PC-3 (cell line): ENCODE results near the gene MYO1C. TPM values are rescaled to one million over a fixed set of nuclear protein-coding genes. Genes with fewer than 3 reads are reported as not detected.

Experiments
- ATAC-seq: fragments of 200-7000 bp; cut with Tn5 transposase; 2 replicates; pipeline ENCODE4 v1.9.1; 2020; ENCODE audit warnings: mild to moderate bottlenecking, moderate library complexity
- BruUV-seq: library from RNA; stranded (reverse); fragments of 400-500 nt; replicated peaks from 2 replicates; lab custom pipeline; 2021; lab: Mats Ljungman, UMichigan
- CTCF ChIA-PET: fragments of 300-600 bp; sonication (Branson Sonifier 250); formaldehyde crosslinking; loops from one replicate; lab custom pipeline; 2022; ENCODE audit warnings: antibody characterized with exemption; lab: Charles Lee
- POLR2A ChIA-PET: fragments of 300-600 bp; sonication (Branson Sonifier 250); formaldehyde crosslinking; loops from one replicate; lab custom pipeline; 2022; ENCODE audit warnings: antibody characterized with exemption; ENCODE audit not compliant: unreplicated experiment; lab: Charles Lee
- DNase-seq: peaks from one replicate; pipeline ENCODE4 v3.0.0-alpha.2; 2015
- H2AFZ ChIP-seq: fragments of 300-600 bp; sonication (generic); 2 replicates; pipeline ENCODE4 v1.6.0; 2016; ENCODE audit warnings: antibody characterized with exemption, low read length
- H3F3A ChIP-seq: fragments of 300-600 bp; sonication (generic); one replicate; pipeline ENCODE4 v1.6.0; 2017; ENCODE audit warnings: antibody characterized with exemption, low read length, control low read depth, mild to moderate bottlenecking; ENCODE audit not compliant: unreplicated experiment
- H3K27ac ChIP-seq: fragments of 300-600 bp; sonication (generic); 2 replicates; pipeline ENCODE4 v1.5.1; 2016; ENCODE audit warnings: mild to moderate bottlenecking, low read length
- H3K27me3 ChIP-seq: fragments of 300-600 bp; sonication (generic); 2 replicates; pipeline ENCODE4 v1.6.1; 2016; ENCODE audit warnings: low read length, mixed read lengths
- H3K36me3 ChIP-seq: fragments of 300-600 bp; sonication (generic); 2 replicates; pipeline ENCODE4 v1.6.1; 2016; ENCODE audit warnings: low read depth, mixed run types, low read length, mixed read lengths
- H3K4me1 ChIP-seq: fragments of 300-600 bp; sonication (generic); 2 replicates; pipeline ENCODE4 v1.5.1; 2016; ENCODE audit warnings: low read length; ENCODE audit not compliant: insufficient read depth
- H3K4me2 ChIP-seq: fragments of 300-600 bp; sonication (generic); 2 replicates; pipeline ENCODE4 v1.6.0; 2016; ENCODE audit warnings: low read length
- H3K4me3 ChIP-seq: fragments of 300-600 bp; sonication (generic); 2 replicates; pipeline ENCODE4 v1.5.1; 2016; ENCODE audit warnings: mild to moderate bottlenecking, low read length, mixed read lengths
- H3K79me2 ChIP-seq: fragments of 300-600 bp; sonication (generic); 2 replicates; pipeline ENCODE4 v1.6.1; 2017; ENCODE audit warnings: low read length, mixed read lengths
- H3K9ac ChIP-seq: fragments of 300-600 bp; sonication (generic); 2 replicates; pipeline ENCODE4 v1.6.0; 2016; ENCODE audit warnings: mild to moderate bottlenecking, low read length
- H3K9me2 ChIP-seq: fragments of 300-600 bp; sonication (generic); replicated peaks from 2 replicates; pipeline ENCODE4 v1.6.1; 2016; ENCODE audit warnings: mixed run types, low read length, mixed read lengths
- H3K9me3 ChIP-seq: fragments of 300-600 bp; sonication (generic); 2 replicates; pipeline ENCODE4 v1.6.1; 2016; ENCODE audit warnings: low read length, mixed read lengths
- H4K20me1 ChIP-seq: fragments of 300-600 bp; sonication (generic); 2 replicates; pipeline ENCODE4 v1.6.1; 2016; ENCODE audit warnings: low read length, mixed read lengths
- EZH2 ChIP-seq: fragments of 300-600 bp; sonication (generic); IDR thresholded peaks from one replicate; pipeline ENCODE4 v1.6.1; 2017; ENCODE audit warnings: antibody characterized with exemption, mild to moderate bottlenecking, low read length; ENCODE audit not compliant: unreplicated experiment
- EZH2phosphoT487 ChIP-seq: fragments of 300-600 bp; sonication (generic); IDR thresholded peaks from 2 replicates; pipeline ENCODE4 v1.6.1; 2018; ENCODE audit warnings: mild to moderate bottlenecking, antibody characterized with exemption, low read length, borderline replicate concordance
- intact Hi-C: fragments of 100-400 bp; cut with micrococcal nuclease; formaldehyde crosslinking; loops from 2 replicates; pipeline ENCODE4 v1.9.0; 2023
- total RNA-seq: library from RNA; depleted of rRNA; stranded (reverse); fragments of >200 nt; gene quantifications from 2 replicates; pipeline ENCODE4 v1.2.3, GENCODE V29; 2014
- TF ChIP-seq, protein P1 (sequence below): fragments of 300-600 bp; sonication (generic); conservative IDR thresholded peaks from 2 replicates; pipeline ENCODE4 v1.5.1; 2017; ENCODE audit warnings: antibody characterized with exemption, low read depth, mild to moderate bottlenecking, low read length

MYO1C gene
- total RNA-seq, 1 experiment from 2014 or later = 76.4 TPM

- Histone ChIP-seq H3K27me3 (no peaks in the 10 kb centered on the region), H3K9ac (no peak overlapping the region), H3K79me2 (no peaks in the 10 kb centered on the region), H3K9me2 (no peaks in the 10 kb centered on the region), H3F3A (no peaks in the 10 kb centered on the region), H3K4me1 (peaks cover 6% of the 10 kb centered on the region), H4K20me1 (no peaks in the 10 kb centered on the region), H3K27ac (no peak overlapping the region), H3K36me3 (no peaks in the 10 kb centered on the region), H3K4me3 (no peak overlapping the region), H3K9me3 (no peaks in the 10 kb centered on the region), H3K4me2 (no peak overlapping the region), H2AFZ (no peak overlapping the region)
- intact Hi-C loops = no loop called here
- BruUV-seq = no TSS peak
- ChIA-PET POLR2A (no interaction called here), CTCF (no interaction called here)
- TF ChIP-seq EZH2phosphoT487 (no peak), EZH2 (no peak)
- TF ChIP-seq, protein P1, sequence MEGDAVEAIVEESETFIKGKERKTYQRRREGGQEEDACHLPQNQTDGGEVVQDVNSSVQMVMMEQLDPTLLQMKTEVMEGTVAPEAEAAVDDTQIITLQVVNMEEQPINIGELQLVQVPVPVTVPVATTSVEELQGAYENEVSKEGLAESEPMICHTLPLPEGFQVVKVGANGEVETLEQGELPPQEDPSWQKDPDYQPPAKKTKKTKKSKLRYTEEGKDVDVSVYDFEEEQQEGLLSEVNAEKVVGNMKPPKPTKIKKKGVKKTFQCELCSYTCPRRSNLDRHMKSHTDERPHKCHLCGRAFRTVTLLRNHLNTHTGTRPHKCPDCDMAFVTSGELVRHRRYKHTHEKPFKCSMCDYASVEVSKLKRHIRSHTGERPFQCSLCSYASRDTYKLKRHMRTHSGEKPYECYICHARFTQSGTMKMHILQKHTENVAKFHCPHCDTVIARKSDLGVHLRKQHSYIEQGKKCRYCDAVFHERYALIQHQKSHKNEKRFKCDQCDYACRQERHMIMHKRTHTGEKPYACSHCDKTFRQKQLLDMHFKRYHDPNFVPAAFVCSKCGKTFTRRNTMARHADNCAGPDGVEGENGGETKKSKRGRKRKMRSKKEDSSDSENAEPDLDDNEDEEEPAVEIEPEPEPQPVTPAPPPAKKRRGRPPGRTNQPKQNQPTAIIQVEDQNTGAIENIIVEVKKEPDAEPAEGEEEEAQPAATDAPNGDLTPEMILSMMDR = no peak
- DNase-seq (no peak), ATAC-seq (no peak)
Measured at GRCh38 chr17:1506649-1507267, 14.3 kb upstream of the MYO1C start.

DNA sequence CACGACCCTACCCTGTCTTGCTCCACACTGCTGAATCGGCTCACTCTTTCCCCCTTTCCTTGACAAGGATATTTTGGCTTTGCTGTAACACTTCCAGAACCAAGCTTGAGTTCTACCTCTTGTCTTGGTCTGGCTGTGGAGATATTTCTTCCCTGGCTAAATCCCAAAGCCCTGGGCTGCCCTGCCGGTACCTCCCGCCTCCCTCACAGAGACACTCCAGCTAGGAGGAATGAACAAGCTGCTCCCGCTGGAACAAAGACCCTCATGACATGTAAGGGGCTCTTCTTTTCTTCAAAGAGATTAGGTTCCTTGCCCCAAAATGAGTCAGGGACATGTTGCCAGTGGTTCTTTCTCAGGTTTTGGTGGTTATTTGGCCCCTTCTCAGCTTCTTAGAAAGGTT is 13.1 kb upstream of the MYO1C start:
- Histone ChIP-seq H4K20me1 (no peaks in the 10 kb centered on the region), H3K9ac (no peak overlapping the region), H3K36me3 (no peaks in the 10 kb centered on the region), H3K27me3 (no peaks in the 10 kb centered on the region), H3K4me2 (no peak overlapping the region), H2AFZ (no peak overlapping the region), H3K4me3 (no peak overlapping the region), H3K27ac (no peak overlapping the region), H3K4me1 (peaks cover 6% of the 10 kb centered on the region), H3F3A (no peaks in the 10 kb centered on the region), H3K9me2 (no peaks in the 10 kb centered on the region), H3K9me3 (no peaks in the 10 kb centered on the region), H3K79me2 (no peaks in the 10 kb centered on the region)
- BruUV-seq = no TSS peak
- ATAC-seq (no peak), DNase-seq (no peak)
- no peak for TF ChIP-seq EZH2phosphoT487
- TF ChIP-seq, protein P1 = no peak
- no peak for TF ChIP-seq EZH2
- ChIA-PET POLR2A (no interaction called here), CTCF (no interaction called here)
- intact Hi-C loops = no loop called here

GRCh38 chr17:1504866-1505265 is 12.4 kb upstream of the MYO1C start:
- BruUV-seq = no TSS peak
- no peak overlapping the region for H3K4me2 ChIP-seq
- H3K9me2 ChIP-seq = no peaks in the 10 kb centered on the region
- H3K9me3 ChIP-seq = no peaks in the 10 kb centered on the region
- CTCF ChIA-PET = no interaction called here
- no peak overlapping the region for H2AFZ ChIP-seq
- TF ChIP-seq EZH2 = no peak
- TF ChIP-seq, protein P1 = no peak
- TF ChIP-seq EZH2phosphoT487 = no peak
- no peaks in the 10 kb centered on the region for H4K20me1 ChIP-seq
- POLR2A ChIA-PET = no interaction called here
- no peak overlapping the region for H3K4me3 ChIP-seq
- no peak for DNase-seq
- no peaks in the 10 kb centered on the region for H3K79me2 ChIP-seq
- intact Hi-C loops = no loop called here
- no peaks in the 10 kb centered on the region for H3F3A ChIP-seq
- no peak overlapping the region for H3K9ac ChIP-seq
- H3K36me3 ChIP-seq = no peaks in the 10 kb centered on the region
- no peak for ATAC-seq
- H3K27ac ChIP-seq = no peak overlapping the region
- H3K27me3 ChIP-seq = no peaks in the 10 kb centered on the region
- H3K4me1 ChIP-seq = peaks cover 6% of the 10 kb centered on the region
